GM21717 (cell line): ENCODE measurements around the gene IL36G.
"Not testable (repeated sequence)": the region's sequence is repeated elsewhere in the genome, so short reads cannot be mapped to it uniquely, and the experiment has no call there.

Source experiments
- ATAC-seq: cut with Tn5 transposase; IDR thresholded peaks from one replicate; pipeline ENCODE4 v1.9.1; 2021; ENCODE audit warnings: mild to moderate bottlenecking, moderate library complexity; ENCODE audit not compliant: unreplicated experiment

The IL36G gene

DNA sequence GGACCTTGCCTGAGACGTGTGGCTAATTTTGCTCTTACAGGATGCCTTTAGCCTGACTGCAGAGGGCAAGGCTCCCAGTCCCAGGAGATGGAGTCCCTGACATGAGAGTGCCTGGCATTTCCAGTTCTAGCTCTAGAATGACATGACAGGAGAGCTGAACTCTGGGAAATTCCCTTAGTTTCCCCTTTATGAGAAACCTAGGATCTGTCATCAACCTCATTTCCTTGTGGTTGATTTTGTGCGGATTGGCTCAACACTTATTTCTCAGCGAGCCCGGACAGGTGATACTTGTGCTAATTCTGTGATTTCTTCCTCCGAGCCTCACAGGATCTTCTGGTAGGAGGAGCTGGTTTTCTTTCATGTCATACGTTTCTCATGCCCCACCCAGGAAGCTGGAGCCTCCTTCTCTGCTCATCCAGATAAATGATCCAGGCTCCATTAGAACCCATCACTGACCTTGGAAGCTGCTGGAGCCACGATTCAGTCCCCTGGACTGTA, at the start of gene IL36G:
Gene IL36G, plus strand, starts transcription at position 448 of the 498 bp plus-strand sequence. CDS start 633 bp downstream, outside the sequence.
- ATAC-seq: no peak

DNA sequence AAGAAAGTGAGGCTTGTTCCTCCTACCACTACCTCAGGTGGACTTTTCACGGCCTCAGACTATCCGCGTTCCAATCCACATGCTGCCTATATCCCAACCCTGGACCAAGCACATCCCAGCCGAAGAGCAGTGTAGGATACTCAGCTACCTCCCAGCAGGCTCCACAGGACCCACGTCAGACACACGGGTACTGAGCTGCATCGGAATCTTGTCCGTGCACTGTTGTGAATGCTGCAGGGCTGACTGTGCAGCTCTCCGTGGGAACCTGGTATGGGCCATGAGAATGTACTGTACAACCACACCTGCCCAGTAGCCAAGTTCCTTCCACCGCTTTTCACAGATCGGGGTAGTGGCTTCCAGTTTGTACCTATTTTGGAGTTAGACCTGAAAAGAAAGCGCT, 44.5 kb upstream of the IL36G start:
- ATAC-seq: no peak

DNA sequence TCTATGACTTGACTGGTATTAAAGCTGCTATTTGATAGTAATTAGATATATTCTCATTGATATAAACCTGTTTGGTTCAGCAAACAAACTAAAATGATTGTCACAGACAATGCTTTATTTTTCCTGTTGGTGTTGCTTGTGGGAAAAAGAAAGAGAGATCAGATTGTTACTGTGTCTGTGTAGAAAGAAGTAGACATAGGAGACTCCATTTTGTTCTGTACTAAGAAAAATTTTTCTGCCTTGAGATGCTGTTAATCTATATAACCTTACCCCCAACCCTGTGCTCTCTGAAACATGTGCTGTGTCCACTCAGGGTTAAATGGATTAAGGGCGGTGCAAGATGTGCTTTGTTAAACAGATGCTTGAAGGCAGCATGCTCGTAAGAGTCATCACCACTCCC, 43.7 kb upstream of the IL36G start:
- not testable (repeated sequence) for ATAC-seq

DNA sequence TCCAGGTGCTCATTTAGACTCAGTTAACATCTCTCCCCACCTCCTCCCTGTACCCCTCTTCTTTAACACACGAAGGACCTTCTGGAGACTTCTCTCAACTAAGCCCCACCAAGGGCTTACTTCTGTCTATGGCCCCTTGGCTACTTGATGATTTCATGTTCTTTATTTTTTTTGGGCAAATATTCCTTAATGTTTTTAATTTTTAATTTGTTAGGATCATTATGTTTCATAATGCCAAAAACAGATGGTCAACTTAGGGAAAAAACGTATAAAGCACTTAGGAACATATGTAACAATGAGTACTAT, 40.9 kb upstream of the IL36G start:
- no peak for ATAC-seq

GRCh38 chr2:112938904-112939303, 38.9 kb upstream of the IL36G start:
- ATAC-seq: no peak

GRCh38 chr2:112939425-112939824, 38.4 kb upstream of the IL36G start:
- no peak for ATAC-seq

DNA sequence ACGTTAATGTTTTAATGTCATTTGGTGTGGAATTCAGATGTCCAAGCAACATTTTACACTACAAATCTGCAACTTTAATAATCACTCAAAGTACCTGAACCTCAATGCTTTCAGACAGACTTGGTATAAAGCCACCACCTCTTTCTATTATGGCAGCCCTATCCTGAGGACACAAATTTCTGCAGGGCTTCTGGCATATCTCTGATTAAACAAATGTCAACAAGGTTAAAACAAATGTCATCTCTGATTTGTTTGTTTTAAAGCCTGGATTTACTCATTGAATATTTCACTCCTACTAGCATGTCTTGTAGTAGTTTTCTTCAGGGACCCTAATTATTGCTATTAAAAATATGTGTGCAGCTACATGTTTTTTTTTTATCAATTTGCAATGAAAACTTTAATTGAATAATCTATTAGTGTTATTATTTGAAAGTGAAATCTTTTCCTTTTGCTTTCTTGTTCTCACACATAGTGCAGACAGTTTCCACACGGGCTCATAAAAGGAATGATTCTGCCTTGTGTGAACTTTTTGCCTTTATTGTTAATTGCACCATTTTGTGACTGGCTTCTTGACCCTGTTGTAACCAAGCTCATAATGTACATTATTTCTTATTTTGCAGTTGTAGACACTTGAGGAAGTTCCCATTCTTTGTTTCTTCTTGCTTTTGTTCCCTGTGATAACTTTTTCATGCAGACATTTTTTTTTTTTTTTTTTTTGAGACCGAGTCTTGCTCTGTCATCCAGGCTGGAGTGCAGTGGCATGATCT, 36.8 kb upstream of the IL36G start:
- ATAC-seq: no peak

DNA sequence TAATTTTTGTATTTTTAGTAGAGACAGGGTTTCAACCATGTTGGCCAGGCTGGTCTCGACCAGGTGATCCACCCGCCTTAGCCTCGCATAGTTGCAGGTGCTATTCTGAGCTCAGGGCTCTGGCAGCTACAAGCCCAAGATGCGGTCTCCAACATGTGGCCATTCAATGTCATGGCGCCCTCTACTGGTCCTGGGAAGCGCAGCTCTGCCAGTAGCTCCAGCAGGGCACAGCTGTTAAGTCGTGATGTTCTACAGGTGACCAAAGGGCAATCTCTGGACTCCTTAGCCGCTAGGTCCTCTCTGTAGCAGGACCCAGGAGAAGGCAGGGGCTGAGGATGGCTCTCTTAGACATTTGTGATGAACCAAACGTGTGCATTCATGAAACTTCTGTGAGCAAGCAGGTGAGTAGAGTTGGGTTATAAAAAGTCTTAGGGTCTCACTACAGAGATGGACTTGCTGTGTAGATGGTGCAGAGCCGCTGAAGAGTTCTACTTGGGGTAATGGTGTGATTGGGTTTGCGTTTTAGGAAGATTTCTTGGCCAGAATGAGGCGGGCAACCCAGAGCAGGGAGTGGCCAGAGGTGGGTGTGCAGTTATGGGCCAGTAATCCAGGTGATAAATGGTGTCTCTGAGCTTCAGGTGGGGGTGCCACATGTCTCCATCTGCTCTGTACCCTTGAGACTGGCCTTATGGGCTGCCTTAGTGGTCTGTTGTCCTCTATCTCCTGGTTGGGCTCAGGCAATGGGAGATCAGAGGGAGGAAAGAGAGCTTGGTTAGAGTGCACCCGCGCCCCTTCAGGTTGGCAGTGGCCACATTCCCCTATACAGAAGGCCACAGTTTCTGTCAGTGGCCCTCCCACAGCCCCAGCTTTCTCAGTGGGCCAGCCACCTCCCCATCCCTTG, 35.8 kb upstream of the IL36G start:
- ATAC-seq: peak; percentile 81

- no peak for ATAC-seq
Observed at GRCh38 chr2:112942654-112943002, 35.2 kb upstream of the IL36G start.

- no peak for ATAC-seq
Observed at GRCh38 chr2:112944971-112945370, 32.8 kb upstream of the IL36G start.

DNA sequence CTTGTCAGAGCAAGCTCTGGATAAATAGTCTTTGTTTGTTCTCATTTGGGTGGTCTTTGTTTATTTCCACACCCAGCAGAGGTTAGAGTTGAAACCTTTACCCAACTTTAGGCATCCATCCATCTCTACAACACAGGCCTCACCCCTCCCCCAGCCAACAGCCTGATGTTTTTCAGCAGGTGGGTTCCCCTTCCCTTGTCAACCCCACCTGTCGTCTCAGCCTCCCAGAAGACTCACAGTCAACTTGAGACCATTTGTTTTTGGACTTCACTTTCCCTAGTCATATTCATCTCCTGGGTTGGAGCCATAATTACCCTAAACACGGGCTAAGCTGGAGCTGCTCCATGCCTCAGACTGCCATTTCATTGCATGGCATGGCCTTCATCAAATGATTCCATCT, 31.7 kb upstream of the IL36G start:
- no peak for ATAC-seq

DNA sequence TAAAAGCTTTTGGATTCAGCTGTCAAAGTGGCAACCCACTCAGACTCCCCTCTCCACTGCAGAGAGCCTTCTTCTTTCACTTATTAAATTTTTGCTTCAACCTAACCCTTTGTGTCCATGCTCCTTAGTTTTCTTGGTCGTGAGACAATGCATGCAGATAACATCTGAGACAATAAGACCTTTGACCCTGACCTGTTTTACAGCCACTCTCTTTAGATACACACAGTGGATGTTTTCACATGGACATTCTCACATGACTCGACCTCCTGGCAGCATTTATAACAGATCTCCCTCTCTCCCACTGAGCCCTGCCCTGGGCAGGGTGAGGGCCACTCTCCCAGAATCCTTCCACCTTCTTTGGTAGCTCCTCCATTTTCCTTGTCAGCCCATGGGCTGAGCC, 30.4 kb upstream of the IL36G start:
- no peak for ATAC-seq

DNA sequence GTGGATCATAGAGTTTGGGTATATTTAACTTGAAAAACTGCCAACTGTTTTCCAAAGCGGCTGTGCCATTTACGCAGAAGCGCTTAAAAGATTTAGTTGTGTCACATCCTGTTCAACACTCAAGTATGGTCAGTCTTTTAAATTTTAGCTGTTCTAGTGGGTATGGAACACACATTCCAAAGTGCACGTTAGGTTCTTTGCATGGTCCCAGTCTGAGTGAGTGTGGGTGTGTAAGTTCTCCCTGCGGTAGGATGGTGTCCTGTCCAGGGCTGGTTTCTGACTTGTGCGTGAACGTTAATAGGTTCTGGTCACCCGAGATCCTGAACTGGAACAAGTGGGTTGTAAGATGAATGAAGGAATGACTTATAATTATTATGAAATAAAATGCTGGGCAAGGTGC, 28.4 kb upstream of the IL36G start:
- ATAC-seq: no peak

GRCh38 chr2:112954364-112954763, 23.4 kb upstream of the IL36G start:
- no peak for ATAC-seq

DNA sequence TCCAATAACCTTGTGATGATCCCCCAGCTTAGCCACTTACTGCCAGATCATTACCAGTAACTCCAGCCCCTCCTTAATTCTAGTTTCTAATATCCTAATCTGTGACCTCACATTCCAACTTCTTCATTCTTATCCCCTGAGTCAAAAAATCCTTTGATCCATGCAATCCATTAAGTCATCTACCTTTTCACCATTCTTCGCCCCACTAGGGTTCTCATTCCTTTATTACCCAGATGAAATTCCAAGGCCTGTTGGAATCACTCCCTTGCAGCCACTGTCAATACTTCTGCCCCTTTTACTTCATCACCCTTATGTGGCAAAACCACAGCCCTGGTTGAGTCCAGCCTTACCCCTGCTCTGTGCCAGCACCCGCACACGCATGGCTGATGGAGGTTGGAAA, 20.3 kb upstream of the IL36G start:
- no peak for ATAC-seq

- ATAC-seq: no peak
Observed at GRCh38 chr2:112958428-112959108, 19.2 kb upstream of the IL36G start.

DNA sequence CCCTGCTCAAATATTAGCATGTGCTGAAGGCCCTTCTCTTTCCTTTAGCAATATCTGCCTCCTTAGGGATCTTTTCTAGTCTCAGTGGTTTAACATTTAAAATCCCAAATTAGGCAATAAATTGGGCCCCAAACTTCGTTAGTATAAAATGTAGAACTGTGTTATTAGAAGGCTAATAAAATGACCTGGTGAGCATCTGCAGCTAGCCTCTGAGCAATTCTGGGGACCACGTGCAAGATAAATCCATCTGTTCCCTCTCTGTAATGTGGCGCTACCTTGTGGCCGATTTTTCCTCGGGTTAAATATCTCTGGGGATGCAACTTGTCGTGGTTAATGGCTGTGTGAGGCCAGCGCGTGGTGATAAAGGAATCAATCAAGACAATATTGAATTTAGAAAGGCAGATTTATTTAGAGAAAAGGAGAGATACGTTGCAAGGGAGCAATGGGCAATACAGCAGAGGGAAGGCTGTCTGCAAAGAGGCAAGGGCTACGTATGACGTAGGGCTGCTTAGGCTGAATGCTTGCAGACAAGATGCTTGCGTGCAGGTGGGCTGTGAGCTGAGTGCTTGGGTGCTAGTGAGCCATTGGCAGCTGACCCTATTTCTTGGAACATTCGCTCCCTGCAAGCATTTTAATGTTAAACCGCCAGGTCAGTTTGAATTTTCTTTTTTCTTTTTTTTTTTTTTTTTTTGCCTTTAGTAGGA, 18.5 kb upstream of the IL36G start:
- no peak for ATAC-seq

GRCh38 chr2:112960230-112960825, 17.5 kb upstream of the IL36G start:
- ATAC-seq: no peak

DNA sequence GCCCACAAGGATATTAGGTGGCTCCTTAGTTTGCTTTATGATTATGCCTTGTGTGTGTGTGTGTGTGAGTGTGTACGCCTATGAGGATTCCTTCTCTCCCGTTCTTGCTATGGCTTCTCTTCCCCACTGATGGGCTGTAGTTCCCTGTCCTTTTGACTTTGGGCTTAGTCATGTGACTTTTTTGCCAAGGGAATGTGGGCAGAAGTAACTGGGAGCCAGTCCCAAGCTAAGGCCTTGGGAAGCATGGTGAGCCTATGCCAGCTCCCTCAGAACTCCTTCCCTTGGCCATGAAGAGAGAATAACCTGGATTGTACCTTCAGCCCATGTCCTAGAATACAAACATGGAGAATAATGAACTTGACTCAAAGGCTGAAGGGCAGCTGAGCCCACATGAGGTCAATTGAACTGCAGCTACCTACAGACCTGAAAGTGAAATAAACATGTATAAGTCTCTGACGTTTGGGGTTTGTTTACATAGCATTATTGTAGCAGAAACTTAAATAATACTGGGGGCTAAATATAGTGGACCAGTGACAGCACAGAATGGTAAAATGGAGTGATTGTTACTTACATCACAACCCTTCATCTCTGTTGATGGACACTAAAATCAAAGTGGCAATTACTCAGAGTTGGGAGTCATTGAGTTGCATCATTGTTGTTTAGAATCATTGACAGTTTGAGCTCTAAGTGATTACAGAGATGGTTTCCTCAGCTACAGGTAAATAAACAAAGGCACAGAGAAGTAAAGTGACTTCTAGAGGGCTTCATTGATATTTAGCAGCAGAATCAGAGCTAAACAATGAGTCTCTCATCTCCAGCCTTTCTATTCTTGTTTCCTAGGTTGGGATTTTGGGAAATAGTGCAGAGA, 15.3 kb upstream of the IL36G start:
- no peak for ATAC-seq

GRCh38 chr2:112967023-112967422, 10.8 kb upstream of the IL36G start:
- ATAC-seq: no peak
